Right lobe of liver (tissue), 6 donors: ENCODE results near the gene ERGIC3. TPM values are rescaled to one million over a fixed set of nuclear protein-coding genes. Genes with fewer than 3 reads are reported as not detected.
"Not testable (repeated sequence)": the region's sequence is repeated elsewhere in the genome, so short reads cannot be mapped to it uniquely, and the experiment has no call there.

Experiments
- ATAC-seq, 4 donors: fragments of 200-7000 bp; cut with Tn5 transposase; one replicate each; pipeline ENCODE4 v1.9.1; 2020; ENCODE audit warnings: mild to moderate bottlenecking in 4 of 4, moderate library complexity in 4 of 4
- DNase-seq, 3 donors: peaks; one replicate each; pipeline ENCODE4 v3.0.0-alpha.2; 2020
- H3K27ac ChIP-seq, 3 donors: fragments of 200-600 bp; one replicate each; pipeline ENCODE4 v1.8.0; 2022
- H3K27me3 ChIP-seq, 2 donors: fragments of 200-600 bp; one replicate each; pipeline ENCODE4 v1.8.0; 2022
- H3K36me3 ChIP-seq, 4 donors: fragments of 200-600 bp; sonication (generic) in 1 of 4; one replicate each; pipeline versions ENCODE4 v1.5.1 to v1.8.0; 2017 to 2022; ENCODE audit warnings: control low read depth in 1 of 4
- H3K4me1 ChIP-seq, 4 donors: fragments of 200-600 bp; sonication (generic) in 1 of 4; one replicate each; pipeline versions ENCODE4 v1.5.1 to v1.8.0; 2017 to 2022; ENCODE audit warnings: control low read depth in 1 of 4
- H3K4me3 ChIP-seq, 3 donors: fragments of 200-600 bp; one replicate each; pipeline ENCODE4 v1.8.0; 2022
- H3K9me3 ChIP-seq, 4 donors: fragments of 200-600 bp; sonication (generic) in 1 of 4; one replicate each; pipeline versions ENCODE4 v1.5.1 to v1.8.0; 2017 to 2022; ENCODE audit warnings: control low read depth in 1 of 4
- CTCF ChIP-seq, 4 donors: fragments of 200-600 bp in 3 of 4; fragments of 450-650 bp in 1 of 4; IDR thresholded peaks; one replicate each; pipeline versions ENCODE4 v1.5.1 to v1.8.0; 2016 to 2022; ENCODE audit warnings: antibody characterized with exemption in 4 of 4, mild to moderate bottlenecking in 2 of 4
- POLR2A ChIP-seq: fragments of 450-650 bp; IDR thresholded peaks from one replicate; pipeline ENCODE4 v1.6.1; 2017; ENCODE audit warnings: antibody characterized with exemption, mild to moderate bottlenecking
- WGBS: methylation state at CpG from one replicate; pipeline ENCODE4 v1.1.6; 2018; ENCODE audit warnings: low coverage, low lambda C conversion rate; ENCODE audit not compliant: insufficient coverage; ENCODE audit errors: missing lambda C conversion rate; 5-methylcytosine and 5-hydroxymethylcytosine counted together
- intact Hi-C, 2 donors: fragments of 100-400 bp; cut with DNase I; formaldehyde crosslinking; loops; one replicate each; pipeline versions ENCODE4 v1.11.2 to v1.14.1; 2022
- total RNA-seq, 6 experiments: library from RNA; depleted of rRNA in 2 of 6; stranded (reverse); fragments of >200 nt in 2 of 6; fragmentation: NEBNext Ultra II Directional in 3 of 6; extraction: Animal tissue kit (Norgen Biotek cat#: 25700) in 3 of 6; gene quantifications; one replicate each; pipeline versions ENCODE4 v1.1.0 to v1.2.4, GENCODE V29; 2016 to 2023
- donor health status: DM: no; HTN: yes; CAD: no.
- donor health status: DM: no; HTN: no; CAD: no.
- donor health status: DM: no; HTN: no; CAD: no.
- donor health status: DM: no; HTN: yes; CAD: no.
- donor health status: DM: no; HTN: yes; CAD: no.

ERGIC3 gene
- total RNA-seq, 6 experiments from 2014 or later: 82.7 to 129 (median 112) TPM

DNA sequence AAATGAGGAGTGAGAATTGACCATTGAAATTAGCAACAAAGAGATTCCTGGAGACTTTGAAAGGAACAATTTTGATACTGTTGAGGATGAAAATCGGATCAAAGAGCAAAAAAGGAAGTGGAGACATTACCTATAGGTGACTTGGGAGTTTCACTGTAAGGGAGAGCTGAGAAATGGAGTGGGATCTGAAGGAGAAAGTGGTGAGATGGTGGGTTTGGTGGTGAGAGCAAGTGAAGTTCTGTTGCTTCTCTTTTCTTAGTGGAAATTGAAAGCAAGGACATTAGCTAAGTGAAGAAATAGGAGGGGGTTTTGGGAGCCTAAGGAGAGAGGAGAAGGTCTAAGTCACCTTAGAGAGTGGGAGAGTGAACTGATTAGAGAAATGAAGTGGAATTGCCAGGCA lies 4.2 kb downstream of the ERGIC3 start:
- Histone ChIP-seq H3K9me3 (no peaks in the 10 kb centered on the region), H3K27me3 (no peaks in the 10 kb centered on the region), H3K36me3 (peaks cover 0 to 25% (median 10%) of the 10 kb centered on the region in 4 donors), H3K4me3 (no peak overlapping the region), H3K4me1 (peaks cover 0 to 4% (median 0%) of the 10 kb centered on the region in 4 donors), H3K27ac (no peak overlapping the region)
- 73% methylated on average over 1 of the region's 1 CpG for WGBS
- no peak for DNase-seq
- TF ChIP-seq CTCF (IDR thresholded peaks at IDR 0.05): no peak
- no peak for ATAC-seq
- intact Hi-C loops: no loop called here

- no peaks in the 10 kb centered on the region for H3K27me3 ChIP-seq
- 80% methylated on average over 2 of the region's 9 CpGs for WGBS
- intact Hi-C loops: no loop called here
- peak in 1 of 3 donors; percentile 17 for DNase-seq
- H3K4me1 ChIP-seq: no peaks in the 10 kb centered on the region
- H3K27ac ChIP-seq: no peak overlapping the region
- ATAC-seq: no peak
- H3K9me3 ChIP-seq: no peaks in the 10 kb centered on the region
- H3K36me3 ChIP-seq: peaks cover 0 to 28% (median 10%) of the 10 kb centered on the region in 4 donors
- H3K4me3 ChIP-seq: no peak overlapping the region
- TF ChIP-seq POLR2A (no peak), CTCF (IDR thresholded peaks at IDR 0.05) (no peak)
Measured at GRCh38 chr20:35547329-35547728, 5.5 kb downstream of the ERGIC3 start.

DNA sequence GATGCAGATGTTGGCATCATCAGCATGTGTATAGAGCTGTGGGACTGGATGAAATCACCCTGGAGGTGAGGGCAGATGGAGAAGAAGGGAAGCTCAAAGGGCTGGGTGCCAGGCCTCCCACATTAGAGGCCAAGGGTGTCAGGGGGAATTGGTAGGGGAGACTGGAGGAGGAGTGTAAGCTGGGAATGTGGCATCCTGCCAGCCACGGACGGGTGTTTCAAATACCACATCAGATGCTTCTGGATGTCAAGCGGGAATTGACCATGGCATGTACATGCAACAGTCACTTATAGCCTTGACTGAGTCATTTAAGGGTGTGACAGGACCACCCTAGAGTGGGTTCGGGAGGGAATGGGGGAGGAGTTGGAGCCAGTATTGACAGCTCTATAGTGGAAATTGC lies 9.6 kb downstream of the ERGIC3 start:
- Histone ChIP-seq H3K27ac (no peak overlapping the region), H3K36me3 (peaks cover 0 to 45% (median 12%) of the 10 kb centered on the region in 4 donors), H3K27me3 (no peaks in the 10 kb centered on the region), H3K4me1 (no peaks in the 10 kb centered on the region), H3K4me3 (no peak overlapping the region), H3K9me3 (no peaks in the 10 kb centered on the region)
- ATAC-seq (no peak), DNase-seq (peak in 1 of 3 donors; percentile 40)
- intact Hi-C loops: no loop called here
- 68% methylated on average over 4 of the region's 4 CpGs for WGBS
- no peak for TF ChIP-seq POLR2A
- no peak for TF ChIP-seq CTCF (IDR thresholded peaks at IDR 0.05)

GRCh38 chr20:35552914-35553313 lies 11.0 kb downstream of the ERGIC3 start:
- Histone ChIP-seq H3K27me3 (no peaks in the 10 kb centered on the region), H3K36me3 (peaks cover 0 to 47% (median 15%) of the 10 kb centered on the region in 4 donors), H3K4me3 (no peak overlapping the region), H3K4me1 (no peaks in the 10 kb centered on the region), H3K27ac (no peak overlapping the region), H3K9me3 (no peaks in the 10 kb centered on the region)
- no peak for TF ChIP-seq POLR2A
- TF ChIP-seq CTCF (IDR thresholded peaks at IDR 0.05): no peak
- intact Hi-C loops: no loop called here
- no peak for DNase-seq
- WGBS: 90% methylated on average over 2 of the region's 3 CpGs
- no peak for ATAC-seq

DNA sequence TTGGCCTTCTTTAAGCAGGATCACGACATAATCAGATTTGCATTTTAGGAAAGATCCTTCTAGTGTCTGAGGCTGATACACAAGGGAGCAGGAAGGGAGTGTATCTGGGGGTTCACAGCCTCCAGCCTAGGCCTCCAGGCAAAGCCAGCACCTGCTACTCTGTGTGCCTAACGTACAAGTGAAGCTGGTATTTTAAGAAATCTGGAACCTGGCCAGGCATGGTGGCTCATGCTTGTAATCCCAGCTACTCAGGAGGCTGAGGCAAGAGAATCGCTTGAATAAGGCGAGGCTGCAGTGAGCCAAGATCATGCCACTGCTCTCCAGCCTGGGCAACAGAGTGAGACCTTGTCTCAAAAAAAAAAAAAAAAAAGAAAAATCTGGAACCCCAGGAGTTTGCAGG lies 13.6 kb downstream of the ERGIC3 start:
- H3K27me3 ChIP-seq, ATAC-seq, intact Hi-C loops, H3K27ac ChIP-seq, H3K4me1 ChIP-seq, H3K4me3 ChIP-seq, H3K9me3 ChIP-seq: not testable (repeated sequence)
- peaks cover 0 to 31% (median 6%) of the 10 kb centered on the region in 4 donors for H3K36me3 ChIP-seq
- peak in 1 of 3 donors; percentile 13 for DNase-seq
- WGBS: 86% methylated on average over 1 of the region's 4 CpGs
